Muscle layer of colon (tissue), 2 donors: Measurements from ENCODE around the gene CBX7.

Experiments
- H3K27ac ChIP-seq: one replicate; pipeline ENCODE4 v1.7.0; 2013; ENCODE audit warnings: low read depth, mild to moderate bottlenecking, low read length, moderate library complexity
- H3K27me3 ChIP-seq, 2 donors: one replicate each; pipeline ENCODE4 v1.7.0; 2013; ENCODE audit warnings: low read length in 2 of 2, mild to moderate bottlenecking in 2 of 2; ENCODE audit not compliant: insufficient read depth in 2 of 2, control insufficient read depth in 1 of 2
- H3K36me3 ChIP-seq: one replicate; pipeline ENCODE4 v1.7.0; 2013; ENCODE audit warnings: mild to moderate bottlenecking, low read length; ENCODE audit not compliant: insufficient read depth
- H3K4me1 ChIP-seq: one replicate; pipeline ENCODE4 v1.7.0; 2013; ENCODE audit warnings: mild to moderate bottlenecking, low read length; ENCODE audit not compliant: insufficient read depth
- H3K4me3 ChIP-seq, 2 donors: one replicate each; pipeline ENCODE4 v1.7.0; 2013; ENCODE audit warnings: low read length in 2 of 2, low read depth in 1 of 2, mild to moderate bottlenecking in 1 of 2, moderate library complexity in 1 of 2
- H3K9ac ChIP-seq: one replicate; pipeline ENCODE4 v1.7.0; 2013; ENCODE audit warnings: low read length
- H3K9me3 ChIP-seq: one replicate; pipeline ENCODE4 v1.7.0; 2013; ENCODE audit warnings: mild to moderate bottlenecking, low read length
- donor health status: abdominal sarcoma.
- donor health status: Adenocarcinoma of cecum.

CBX7 gene

GRCh38 chr22:39150848-39151215, 1.6 kb downstream of the CBX7 start:
- Histone ChIP-seq H3K4me1 (peaks cover 57% of the 10 kb centered on the region), H3K9ac (peak overlapping the region; percentile 76)

GRCh38 chr22:39149915-39150847, 2.3 kb downstream of the CBX7 start:
- peak overlapping the region in 1 of 2 donors; percentile 74 for H3K4me3 ChIP-seq
- peaks cover 0 to 5% of the 10 kb centered on the region in 2 donors for H3K27me3 ChIP-seq
- peaks cover 29% of the 10 kb centered on the region for H3K36me3 ChIP-seq
- H3K9ac ChIP-seq = peak overlapping the region; percentile 76
- peaks cover 57% of the 10 kb centered on the region for H3K4me1 ChIP-seq
- no peaks in the 10 kb centered on the region for H3K9me3 ChIP-seq
- H3K27ac ChIP-seq = no peak overlapping the region

More at GRCh38 chr22:39150848-39151215, 1.6 kb downstream of the CBX7 start:
- Histone ChIP-seq H3K9me3 (no peaks in the 10 kb centered on the region), H3K27me3 (peaks cover 0 to 5% of the 10 kb centered on the region in 2 donors), H3K36me3 (peaks cover 29% of the 10 kb centered on the region), H3K27ac (peak overlapping the region; percentile 93), H3K4me3 (peak overlapping the region in 1 of 2 donors; percentile 74)

- peak overlapping the region; percentile 52 for H3K27ac ChIP-seq
- peaks cover 29% of the 10 kb centered on the region for H3K36me3 ChIP-seq
- no peaks in the 10 kb centered on the region for H3K9me3 ChIP-seq
- peaks cover 0 to 5% of the 10 kb centered on the region in 2 donors for H3K27me3 ChIP-seq
- peak overlapping the region; percentile 33 for H3K9ac ChIP-seq
- H3K4me1 ChIP-seq = peaks cover 66% of the 10 kb centered on the region
- H3K4me3 ChIP-seq = peak overlapping the region in 1 of 2 donors; percentile 74
Measured at GRCh38 chr22:39148727-39149535, 3.5 kb downstream of the CBX7 start.

GRCh38 chr22:39148026-39148726, 4.3 kb downstream of the CBX7 start:
- Histone ChIP-seq H3K9me3 (no peaks in the 10 kb centered on the region), H3K27ac (peak overlapping the region; percentile 52), H3K27me3 (peaks cover 0 to under 1% of the 10 kb centered on the region in 2 donors), H3K4me1 (peaks cover 72% of the 10 kb centered on the region), H3K36me3 (peaks cover 29% of the 10 kb centered on the region), H3K9ac (no peak overlapping the region), H3K4me3 (no peak overlapping the region)

GRCh38 chr22:39147335-39148025, 5.0 kb downstream of the CBX7 start:
- no peak overlapping the region for H3K4me3 ChIP-seq
- peak overlapping the region; percentile 49 for H3K27ac ChIP-seq
- no peak overlapping the region for H3K9ac ChIP-seq
- peaks cover 29% of the 10 kb centered on the region for H3K36me3 ChIP-seq
- no peaks in the 10 kb centered on the region for H3K27me3 ChIP-seq
- peaks cover 72% of the 10 kb centered on the region for H3K4me1 ChIP-seq
- no peaks in the 10 kb centered on the region for H3K9me3 ChIP-seq

- Histone ChIP-seq H3K9ac (peak overlapping the region; percentile 31), H3K4me1 (peaks cover 71% of the 10 kb centered on the region), H3K36me3 (peaks cover 29% of the 10 kb centered on the region)
Measured at GRCh38 chr22:39146256-39147101, 6.0 kb downstream of the CBX7 start.

GRCh38 chr22:39144101-39144767, 8.2 kb downstream of the CBX7 start:
- peak overlapping the region; percentile 83 to 95 for H3K4me3 ChIP-seq
- peaks cover 49% of the 10 kb centered on the region for H3K4me1 ChIP-seq
- H3K27ac ChIP-seq = peak overlapping the region; percentile 88
- H3K9me3 ChIP-seq = no peaks in the 10 kb centered on the region
- H3K27me3 ChIP-seq = no peaks in the 10 kb centered on the region
- peak overlapping the region; percentile 60 for H3K9ac ChIP-seq
- peaks cover 22% of the 10 kb centered on the region for H3K36me3 ChIP-seq

More at GRCh38 chr22:39146256-39147101, 6.0 kb downstream of the CBX7 start:
- Histone ChIP-seq H3K27ac (peak overlapping the region; percentile 88), H3K27me3 (no peaks in the 10 kb centered on the region), H3K9me3 (no peaks in the 10 kb centered on the region), H3K4me3 (peak overlapping the region; percentile 49 to 52)

GRCh38 chr22:39142088-39142680, 10.3 kb downstream of the CBX7 start:
- peaks cover 11% of the 10 kb centered on the region for H3K36me3 ChIP-seq
- no peaks in the 10 kb centered on the region for H3K27me3 ChIP-seq
- peaks cover 28% of the 10 kb centered on the region for H3K4me1 ChIP-seq
- no peak overlapping the region for H3K27ac ChIP-seq
- no peak overlapping the region for H3K9ac ChIP-seq
- no peaks in the 10 kb centered on the region for H3K9me3 ChIP-seq
- no peak overlapping the region for H3K4me3 ChIP-seq

GRCh38 chr22:39139933-39140332, 12.5 kb downstream of the CBX7 start:
- H3K27me3 ChIP-seq = no peaks in the 10 kb centered on the region
- H3K9ac ChIP-seq = no peak overlapping the region
- no peaks in the 10 kb centered on the region for H3K9me3 ChIP-seq
- H3K36me3 ChIP-seq = peaks cover 10% of the 10 kb centered on the region
- H3K4me1 ChIP-seq = peaks cover 19% of the 10 kb centered on the region
- no peak overlapping the region for H3K4me3 ChIP-seq
- no peak overlapping the region for H3K27ac ChIP-seq
